NK-92 treated with Interleukin-12 subunit alpha and Interleukin-12 subunit beta, amount 100 ng/mL, for 24 hours (cell line): ENCODE data around the gene IRGM.

Source experiments
- DNase-seq: peaks from one replicate; lab custom pipeline; 2025; lab: John Stamatoyannopoulos, UW

IRGM gene

GRCh38 chr5:150895431-150896428, 49.4 kb downstream of the IRGM start:
- no peak for DNase-seq
